Stimulated activated CD4-positive, alpha-beta T cell treated with anti-CD3 and anti-CD28 coated beads, Interleukin-12 subunit alpha, Interleukin-12 subunit beta, amount 100 ng/mL, for 4 hours (primary cell): Measurements from ENCODE around the gene DUOX1.

Source experiments
- DNase-seq: peaks from one replicate; pipeline ENCODE4 v3.0.0-alpha.2; 2020

Gene DUOX1

GRCh38 chr15:45106002-45106790 is 23.6 kb upstream of the DUOX1 start:
- DNase-seq: no peak

DNA sequence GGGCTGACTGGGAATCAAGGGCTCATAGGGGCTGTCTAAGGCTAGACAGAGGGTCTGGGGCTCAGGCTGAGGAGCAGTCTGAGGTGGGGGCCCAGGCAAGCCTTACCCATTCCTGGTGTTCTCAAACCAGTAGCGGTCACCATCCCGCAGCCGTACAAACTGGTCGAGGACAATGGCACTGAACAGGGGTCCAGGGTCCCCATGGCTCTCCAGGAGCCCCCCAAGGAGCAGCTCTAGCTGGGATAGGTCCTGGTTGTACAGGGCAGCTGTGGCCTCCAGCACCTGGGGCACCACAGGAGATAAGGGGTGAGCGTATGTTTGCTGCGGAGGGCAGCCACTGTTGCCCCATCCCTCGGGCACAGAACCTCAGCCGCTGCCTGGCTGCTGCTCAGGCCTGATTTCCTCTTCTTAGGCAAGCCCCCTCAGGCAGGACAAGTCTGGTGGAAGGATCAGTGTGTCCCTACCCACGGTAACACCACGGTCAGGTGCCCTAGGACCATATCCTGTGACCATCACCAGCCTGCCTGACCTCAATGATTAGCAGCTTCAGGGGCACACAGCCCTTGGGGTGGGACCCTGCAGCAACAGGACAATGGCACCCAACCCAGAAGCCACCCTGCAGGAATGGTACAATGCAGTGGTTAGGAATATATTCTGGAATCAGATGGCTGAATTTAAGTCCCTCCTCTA is 21.7 kb upstream of the DUOX1 start:
- DNase-seq: no peak

DNA sequence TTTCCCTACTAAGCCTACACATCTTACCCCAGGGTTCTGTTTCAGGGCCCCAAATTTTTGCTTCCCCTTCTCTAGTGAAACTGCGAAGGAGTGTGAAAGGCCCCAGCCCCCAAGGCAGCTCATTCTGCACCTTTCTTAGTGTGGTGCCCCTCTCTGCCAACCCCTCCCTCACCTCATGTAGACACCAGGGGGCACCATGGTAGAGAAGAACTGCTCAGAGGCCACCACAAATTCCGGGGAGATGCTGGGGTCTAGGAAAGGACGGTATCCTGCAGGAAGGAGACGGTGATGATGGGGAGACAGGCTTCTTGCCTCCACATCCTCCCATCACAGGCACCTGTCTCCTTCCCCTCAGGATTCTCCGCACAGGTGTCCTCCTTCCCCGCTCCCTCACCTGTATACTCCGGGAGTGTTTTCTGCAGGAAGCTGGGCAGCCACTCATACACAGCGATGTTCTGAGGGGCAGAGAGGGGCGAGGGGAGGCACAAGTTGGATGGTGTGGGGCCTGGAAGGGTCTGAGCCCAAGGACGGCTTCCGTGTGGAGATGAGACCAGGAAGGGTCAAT is 19.5 kb upstream of the DUOX1 start:
- DNase-seq: no peak

DNA sequence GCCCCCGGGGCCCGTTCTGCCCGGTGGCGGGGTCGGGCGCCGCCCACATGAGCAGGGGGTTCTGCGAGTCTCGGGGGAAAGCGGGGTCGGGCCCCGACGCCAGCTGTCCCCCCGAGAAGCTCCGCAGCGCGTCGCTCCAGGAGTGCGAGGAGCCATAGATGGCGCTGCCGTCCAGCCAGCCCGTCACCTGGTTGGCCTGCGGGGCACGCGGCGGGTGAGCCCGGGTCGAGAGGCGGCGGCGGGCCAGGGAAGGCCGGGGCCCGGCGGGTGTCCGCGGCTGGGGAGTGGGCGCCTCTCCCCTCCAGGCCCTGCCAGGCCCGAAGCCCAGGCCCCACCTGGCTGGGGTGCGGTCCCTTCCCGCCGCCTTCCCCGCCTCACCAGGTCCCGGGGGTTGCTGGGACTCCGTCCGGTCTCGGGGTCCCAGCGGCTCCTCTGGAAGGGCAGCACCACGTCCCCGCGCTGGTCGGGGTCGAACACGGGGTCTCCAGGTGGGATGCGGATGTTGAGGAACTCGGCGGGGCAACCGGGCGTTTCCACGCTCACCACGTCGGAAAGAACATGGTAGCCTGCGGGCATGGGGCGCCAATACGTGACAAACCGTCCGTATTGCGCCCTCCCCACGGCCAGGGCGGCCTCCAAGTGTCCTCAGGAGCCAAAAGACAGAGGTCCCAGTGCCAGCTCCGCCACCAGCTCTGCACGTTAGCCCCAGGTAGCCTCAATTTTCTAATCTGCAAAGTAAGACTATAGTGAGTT is 18.2 kb upstream of the DUOX1 start:
- DNase-seq: no peak

GRCh38 chr15:45112143-45112590 is 17.6 kb upstream of the DUOX1 start:
- DNase-seq: no peak

DNA sequence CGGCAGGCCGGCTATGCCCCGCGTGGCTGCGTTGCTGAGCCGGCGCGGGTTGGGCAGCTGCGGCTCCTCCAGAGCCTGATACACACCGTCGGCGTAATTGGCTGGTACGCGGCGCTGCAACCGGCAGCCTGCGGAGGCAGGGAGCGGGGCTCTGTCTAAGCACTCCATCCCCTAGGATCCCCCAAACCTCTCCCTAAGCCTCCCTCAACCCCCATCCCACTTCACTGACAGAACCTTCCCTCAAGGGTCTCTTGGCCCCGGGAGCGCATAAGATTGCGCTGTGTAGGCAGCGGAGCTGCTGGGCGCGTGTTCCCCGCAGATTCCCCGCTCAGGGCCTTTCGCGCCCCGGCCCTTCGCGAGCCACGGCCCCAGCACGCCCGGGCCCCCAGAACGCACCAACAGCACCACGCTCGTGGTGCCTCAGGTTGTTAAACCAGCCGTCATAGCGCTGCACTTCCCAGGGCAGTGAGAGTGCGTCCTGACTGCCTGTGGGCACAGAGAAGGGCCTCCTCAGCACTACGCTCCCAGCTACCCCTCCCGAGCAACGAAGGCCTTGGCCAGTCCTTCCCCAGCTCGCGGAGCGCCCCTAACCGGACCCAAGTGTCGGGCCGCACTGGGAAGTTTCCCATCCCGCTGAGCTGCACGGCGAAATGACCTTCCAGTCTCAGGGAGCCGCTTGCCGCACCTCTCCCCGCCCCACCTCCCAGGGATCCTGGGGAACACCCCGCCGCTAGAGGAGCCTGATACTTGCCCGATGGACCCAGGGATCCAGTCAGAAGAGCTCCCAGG is 17.0 kb upstream of the DUOX1 start:
- no peak for DNase-seq

DNA sequence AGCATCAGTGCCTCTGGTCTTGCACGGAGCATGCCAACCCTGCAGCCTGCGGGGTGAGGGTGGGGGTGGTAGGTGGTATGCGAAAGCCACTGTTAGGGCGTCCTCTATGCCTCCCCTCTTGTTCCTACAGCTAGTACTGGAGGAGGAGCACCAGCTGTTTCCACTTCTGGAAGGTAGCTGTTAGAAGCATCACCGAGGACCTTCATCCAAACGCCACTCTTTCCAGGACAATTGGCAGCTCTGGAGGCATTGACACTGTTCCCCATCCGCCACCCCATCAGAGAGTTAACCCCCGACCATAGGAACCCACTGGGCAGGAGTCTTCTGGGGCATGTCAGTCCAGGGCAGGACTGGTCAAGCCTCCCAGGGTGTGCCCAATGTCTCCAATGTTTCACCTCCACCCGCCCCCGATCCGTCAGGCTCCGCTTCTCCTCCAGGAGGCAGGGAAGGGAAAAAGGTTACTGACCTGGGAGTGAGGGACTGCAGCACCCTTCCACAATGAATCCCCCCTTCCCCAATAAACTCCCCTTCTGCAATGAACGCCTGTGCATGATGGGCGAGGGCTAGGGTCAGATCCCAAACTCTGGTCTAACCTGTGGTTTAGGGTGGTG is 16.3 kb upstream of the DUOX1 start:
- DNase-seq: no peak

- no peak for DNase-seq
Observed at GRCh38 chr15:45114076-45114750, 15.6 kb upstream of the DUOX1 start, which contains the start of the genes DUOX2 and DUOXA2. Gene DUOX2 (minus strand): TSS chr15:45114172. CDS start chr15:45113411, 761 bp downstream. Gene DUOXA2 (plus strand): TSS chr15:45114326. CDS start chr15:45114606, 280 bp downstream.

DNA sequence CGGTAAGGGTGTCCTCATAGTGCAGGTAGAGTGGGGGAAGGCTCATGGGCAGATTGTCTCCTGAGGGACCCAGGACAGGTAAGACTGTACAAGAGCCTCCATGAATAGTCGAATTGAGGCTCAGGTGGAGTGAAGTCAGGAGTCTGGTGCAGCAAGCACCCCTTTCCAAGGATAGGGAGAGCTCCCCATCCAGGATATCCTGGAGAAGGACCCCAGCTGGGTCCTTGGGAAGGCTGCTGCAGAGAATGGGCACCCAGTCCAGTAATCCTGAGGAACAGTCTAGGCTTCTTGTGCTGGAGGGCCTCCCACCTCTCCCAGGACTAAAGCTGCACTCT is 15.1 kb upstream of the DUOX1 start:
- no peak for DNase-seq

- no peak for DNase-seq
Observed at GRCh38 chr15:45115312-45115820, 14.4 kb upstream of the DUOX1 start.

GRCh38 chr15:45116006-45116481 is 13.8 kb upstream of the DUOX1 start:
- no peak for DNase-seq

- no peak for DNase-seq
Observed at GRCh38 chr15:45116482-45117307, 13.1 kb upstream of the DUOX1 start.

- no peak for DNase-seq
Observed at GRCh38 chr15:45117308-45118130, 12.3 kb upstream of the DUOX1 start.

GRCh38 chr15:45118131-45118588 is 11.6 kb upstream of the DUOX1 start:
- DNase-seq: peak; percentile 78

- no peak for DNase-seq
Observed at GRCh38 chr15:45118996-45119395, 10.8 kb upstream of the DUOX1 start.

- DNase-seq: no peak
Observed at GRCh38 chr15:45120081-45120972, 9.5 kb upstream of the DUOX1 start.

GRCh38 chr15:45121020-45121419 is 8.8 kb upstream of the DUOX1 start:
- DNase-seq: no peak
